ENCODE measurements around the gene VGF. TPM values are rescaled to one million over a fixed set of nuclear protein-coding genes. Genes with fewer than 3 reads are reported as not detected.
"Not testable (repeated sequence)": the region's sequence is repeated elsewhere in the genome, so short reads cannot be mapped to it uniquely, and the experiment has no call there.

VGF gene
- polyA plus RNA-seq, 1 experiment = 0.04 TPM

GRCh38 chr7:101207459-101207858 is 42.1 kb upstream of the VGF start:
- Histone ChIP-seq H3K36me3 (ENCODE audit: control insufficient read depth, insufficient read depth, low read length) (peaks cover 29% of the 10 kb centered on the region), H3K27me3 (ENCODE audit: control insufficient read depth, insufficient read depth, low read length) (peaks cover 3% of the 10 kb centered on the region), H3K4me3 (ENCODE audit: low read depth, low read length) (no peak overlapping the region)
- ChIA-PET POLR2A (no interaction called here), CTCF (interaction anchor here (0.8 to 1.1 kb wide), 2 partner anchors 14 to 15 kb away, joined by 4 to 5 read pairs; no protein-coding TSS in a partner anchor)
- no peak for DNase-seq (ENCODE audit: low read depth)
- TF ChIP-seq, protein P1, sequence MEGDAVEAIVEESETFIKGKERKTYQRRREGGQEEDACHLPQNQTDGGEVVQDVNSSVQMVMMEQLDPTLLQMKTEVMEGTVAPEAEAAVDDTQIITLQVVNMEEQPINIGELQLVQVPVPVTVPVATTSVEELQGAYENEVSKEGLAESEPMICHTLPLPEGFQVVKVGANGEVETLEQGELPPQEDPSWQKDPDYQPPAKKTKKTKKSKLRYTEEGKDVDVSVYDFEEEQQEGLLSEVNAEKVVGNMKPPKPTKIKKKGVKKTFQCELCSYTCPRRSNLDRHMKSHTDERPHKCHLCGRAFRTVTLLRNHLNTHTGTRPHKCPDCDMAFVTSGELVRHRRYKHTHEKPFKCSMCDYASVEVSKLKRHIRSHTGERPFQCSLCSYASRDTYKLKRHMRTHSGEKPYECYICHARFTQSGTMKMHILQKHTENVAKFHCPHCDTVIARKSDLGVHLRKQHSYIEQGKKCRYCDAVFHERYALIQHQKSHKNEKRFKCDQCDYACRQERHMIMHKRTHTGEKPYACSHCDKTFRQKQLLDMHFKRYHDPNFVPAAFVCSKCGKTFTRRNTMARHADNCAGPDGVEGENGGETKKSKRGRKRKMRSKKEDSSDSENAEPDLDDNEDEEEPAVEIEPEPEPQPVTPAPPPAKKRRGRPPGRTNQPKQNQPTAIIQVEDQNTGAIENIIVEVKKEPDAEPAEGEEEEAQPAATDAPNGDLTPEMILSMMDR (IDR thresholded peaks at IDR 0.05; ENCODE audit: insufficient read depth, low read depth, low read length) = no peak

GRCh38 chr7:101206665-101207042 is 41.3 kb upstream of the VGF start:
- ChIA-PET POLR2A (interaction anchor here (0.7 kb wide), 1 partner anchor 50 kb away, joined by 4 read pairs; no protein-coding TSS in a partner anchor), CTCF (interaction anchor here (5.1 kb wide), 1 partner anchor 13 kb away, joined by 35 read pairs; no protein-coding TSS in a partner anchor)

GRCh38 chr7:101205901-101206664 is 40.7 kb upstream of the VGF start:
- peaks cover 18% of the 10 kb centered on the region for H3K36me3 ChIP-seq (ENCODE audit: control insufficient read depth, insufficient read depth, low read length)
- CTCF ChIA-PET = interaction anchor here (1.1 to 5.1 kb wide), 2 partner anchors 13 to 62 kb away, joined by 4 to 35 read pairs; no protein-coding TSS in a partner anchor
- no peak for DNase-seq (ENCODE audit: low read depth)
- no peak overlapping the region for H3K4me3 ChIP-seq (ENCODE audit: low read depth, low read length)
- POLR2A ChIA-PET = interaction anchor here (0.7 kb wide), 1 partner anchor 50 kb away, joined by 4 read pairs; no protein-coding TSS in a partner anchor
- TF ChIP-seq, protein P1 (IDR thresholded peaks at IDR 0.05; ENCODE audit: insufficient read depth, low read depth, low read length) = no peak
- peaks cover 11% of the 10 kb centered on the region for H3K27me3 ChIP-seq (ENCODE audit: control insufficient read depth, insufficient read depth, low read length)

More at GRCh38 chr7:101206665-101207042, 41.3 kb upstream of the VGF start:
- H3K27me3 ChIP-seq (ENCODE audit: control insufficient read depth, insufficient read depth, low read length) = peaks cover 9% of the 10 kb centered on the region
- no peak overlapping the region for H3K4me3 ChIP-seq (ENCODE audit: low read depth, low read length)
- H3K36me3 ChIP-seq (ENCODE audit: control insufficient read depth, insufficient read depth, low read length) = peaks cover 23% of the 10 kb centered on the region
- DNase-seq (ENCODE audit: low read depth) = no peak
- TF ChIP-seq, protein P1 (IDR thresholded peaks at IDR 0.05; ENCODE audit: insufficient read depth, low read depth, low read length) = no peak

DNA sequence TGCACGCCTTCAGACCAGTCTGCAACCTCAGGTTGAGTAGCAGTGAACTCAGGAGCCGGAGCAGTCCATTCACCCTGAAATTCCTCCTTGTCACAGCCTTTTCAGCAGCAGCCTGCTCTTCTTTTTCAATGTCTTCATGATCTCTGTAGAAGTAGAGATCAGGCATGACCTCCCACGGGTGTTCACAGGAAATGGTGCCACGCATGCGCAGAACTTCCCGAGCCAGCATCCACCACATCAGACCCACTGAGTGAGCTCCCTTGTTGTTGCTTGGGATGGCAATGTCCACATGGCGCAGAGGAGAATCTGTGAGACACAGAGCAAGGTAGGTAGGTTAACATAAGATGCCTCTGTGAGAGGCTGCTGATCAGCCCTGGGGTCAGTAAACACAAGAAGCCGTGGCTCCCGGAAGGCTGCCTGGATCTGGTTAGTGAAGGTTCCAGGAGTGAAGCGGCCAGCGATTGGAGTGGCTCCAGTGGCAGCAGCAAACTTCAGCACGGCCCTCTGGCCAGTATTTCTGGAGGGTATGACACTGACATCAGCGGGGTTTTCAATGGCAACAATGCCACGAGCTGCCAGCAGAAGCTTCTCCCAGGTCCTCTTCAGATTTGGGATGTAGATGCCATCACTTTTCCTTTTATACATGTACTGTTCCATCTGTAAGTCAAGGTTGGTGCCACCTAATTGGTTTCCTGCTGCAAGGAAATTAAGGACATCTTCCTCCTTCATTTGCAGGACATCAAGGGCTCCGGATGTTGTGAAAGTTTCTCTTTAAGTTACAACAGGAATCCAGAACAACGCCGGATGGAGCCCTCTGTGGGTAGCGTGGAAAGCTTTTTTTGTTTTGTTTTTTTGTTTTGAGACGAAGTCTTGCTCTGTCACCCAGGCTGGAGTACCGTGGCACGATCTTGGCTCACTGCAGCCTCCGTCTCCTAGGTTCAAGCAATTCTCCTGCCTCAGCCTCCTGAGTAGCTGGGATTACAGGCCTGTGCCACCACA is 38.7 kb upstream of the VGF start:
- H3K36me3 ChIP-seq (ENCODE audit: control insufficient read depth, insufficient read depth, low read length); POLR2A ChIA-PET; DNase-seq (ENCODE audit: low read depth); H3K4me3 ChIP-seq (ENCODE audit: low read depth, low read length): not testable (repeated sequence)
- H3K27me3 ChIP-seq (ENCODE audit: control insufficient read depth, insufficient read depth, low read length) = peaks cover 19% of the 10 kb centered on the region
- CTCF ChIA-PET = interaction anchor here (5.1 kb wide), 1 partner anchor 11 kb away, joined by 35 read pairs; no protein-coding TSS in a partner anchor

DNA sequence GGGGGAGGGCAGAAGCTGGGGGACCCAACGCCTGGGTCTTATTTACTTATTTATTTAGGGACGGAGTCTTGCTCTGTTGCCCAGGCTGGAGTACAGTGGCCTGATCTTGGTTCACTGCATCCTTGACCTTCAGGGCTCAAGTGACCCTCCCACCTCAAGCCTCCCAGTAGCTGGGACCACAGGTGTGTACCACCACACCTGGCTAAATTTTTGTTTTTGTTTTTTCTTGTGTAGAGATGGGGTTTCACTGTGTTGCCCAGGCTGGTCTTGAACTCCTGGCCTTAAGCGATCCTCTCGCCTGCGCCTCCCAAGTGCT is 37.2 kb upstream of the VGF start:
- TF ChIP-seq, protein P1 (IDR thresholded peaks at IDR 0.05; ENCODE audit: insufficient read depth, low read depth, low read length) = no peak
- POLR2A ChIA-PET = no interaction called here
- peaks cover 2% of the 10 kb centered on the region; the same call in 1 of the 2 replicates for H3K36me3 ChIP-seq (ENCODE audit: control insufficient read depth, insufficient read depth, low read length)
- CTCF ChIA-PET = interaction anchor here (1.5 to 5.1 kb wide), 2 partner anchors 9 to 58 kb away, joined by 4 to 35 read pairs; no protein-coding TSS in a partner anchor
- H3K27me3 ChIP-seq (ENCODE audit: control insufficient read depth, insufficient read depth, low read length) = peaks cover 19% of the 10 kb centered on the region
- H3K4me3 ChIP-seq (ENCODE audit: low read depth, low read length) = no peak overlapping the region
- no peak for DNase-seq (ENCODE audit: low read depth)
